DND-41 (cell line): ENCODE results near the gene CLEC4D.
"Not testable (repeated sequence)": the region's sequence is repeated elsewhere in the genome, so short reads cannot be mapped to it uniquely, and the experiment has no call there.

ENCODE experiments used
- ATAC-seq: fragments of 200-7000 bp; cut with Tn5 transposase; 3 replicates; pipeline ENCODE4 v1.9.1; 2021; ENCODE audit warnings: low read depth; ENCODE audit not compliant: insufficient read depth
- DNase-seq: peaks from one replicate; pipeline ENCODE4 v3.0.0-alpha.2; 2020
- H2AFZ ChIP-seq: 2 replicates; pipeline ENCODE4 v1.6.0; 2012; ENCODE audit warnings: low read depth, low read length
- H3K27ac ChIP-seq: 2 replicates; pipeline ENCODE4 v1.5.1; 2012; ENCODE audit warnings: low read length, inconsistent platforms
- H3K27me3 ChIP-seq: fragments of 200-600 bp; sonication (generic); 2 replicates; pipeline ENCODE4 v1.6.0; 2012; ENCODE audit warnings: low read length, mild to moderate bottlenecking, inconsistent platforms; ENCODE audit not compliant: insufficient read depth, poor library complexity
- H3K36me3 ChIP-seq: 2 replicates; pipeline ENCODE4 v1.5.1; 2012; ENCODE audit warnings: low read length, inconsistent platforms; ENCODE audit not compliant: insufficient read depth
- H3K4me1 ChIP-seq: 2 replicates; pipeline ENCODE4 v1.5.1; 2012; ENCODE audit warnings: mild to moderate bottlenecking, low read length; ENCODE audit not compliant: insufficient read depth
- H3K4me2 ChIP-seq: 2 replicates; pipeline ENCODE4 v1.6.0; 2012; ENCODE audit warnings: mild to moderate bottlenecking, moderate library complexity, low read length, inconsistent platforms; ENCODE audit not compliant: insufficient read depth
- H3K4me3 ChIP-seq, 2 experiments: fragments of 200-600 bp in 1 of 2; shearing (Covaris generic) in 1 of 2; 2 replicates each; pipeline ENCODE4 v1.5.1; 2012 to 2016; ENCODE audit warnings: inconsistent platforms in 2 of 2, low read length in 2 of 2, mild to moderate bottlenecking in 2 of 2, low read depth in 1 of 2, moderate library complexity in 1 of 2
- H3K79me2 ChIP-seq: 2 replicates; pipeline ENCODE4 v1.6.0; 2012; ENCODE audit warnings: low read length, inconsistent platforms; ENCODE audit not compliant: insufficient read depth
- H3K9ac ChIP-seq: 2 replicates; pipeline ENCODE4 v1.6.0; 2012; ENCODE audit warnings: low read depth, mild to moderate bottlenecking, inconsistent platforms, low read length, moderate library complexity
- H3K9me3 ChIP-seq: 2 replicates; pipeline ENCODE4 v1.5.1; 2012; ENCODE audit warnings: low read length, moderate library complexity, mild to moderate bottlenecking, inconsistent platforms; ENCODE audit not compliant: insufficient read depth, severe bottlenecking
- H4K20me1 ChIP-seq: 2 replicates; pipeline ENCODE4 v1.6.0; 2012; ENCODE audit warnings: low read length; ENCODE audit not compliant: insufficient read depth
- CTCF ChIP-seq: IDR thresholded peaks from 2 replicates; pipeline ENCODE4 v1.5.1; 2012; ENCODE audit warnings: borderline replicate concordance, low read length, moderate library complexity, mild to moderate bottlenecking; ENCODE audit not compliant: poor library complexity, severe bottlenecking; ENCODE audit errors: extremely low read depth
- EZH2 ChIP-seq: IDR thresholded peaks from 3 replicates; pipeline ENCODE4 v1.6.1; 2012; ENCODE audit warnings: borderline replicate concordance, low read depth, mild to moderate bottlenecking, moderate library complexity, low read length, inconsistent platforms; ENCODE audit not compliant: severe bottlenecking

The CLEC4D gene

DNA sequence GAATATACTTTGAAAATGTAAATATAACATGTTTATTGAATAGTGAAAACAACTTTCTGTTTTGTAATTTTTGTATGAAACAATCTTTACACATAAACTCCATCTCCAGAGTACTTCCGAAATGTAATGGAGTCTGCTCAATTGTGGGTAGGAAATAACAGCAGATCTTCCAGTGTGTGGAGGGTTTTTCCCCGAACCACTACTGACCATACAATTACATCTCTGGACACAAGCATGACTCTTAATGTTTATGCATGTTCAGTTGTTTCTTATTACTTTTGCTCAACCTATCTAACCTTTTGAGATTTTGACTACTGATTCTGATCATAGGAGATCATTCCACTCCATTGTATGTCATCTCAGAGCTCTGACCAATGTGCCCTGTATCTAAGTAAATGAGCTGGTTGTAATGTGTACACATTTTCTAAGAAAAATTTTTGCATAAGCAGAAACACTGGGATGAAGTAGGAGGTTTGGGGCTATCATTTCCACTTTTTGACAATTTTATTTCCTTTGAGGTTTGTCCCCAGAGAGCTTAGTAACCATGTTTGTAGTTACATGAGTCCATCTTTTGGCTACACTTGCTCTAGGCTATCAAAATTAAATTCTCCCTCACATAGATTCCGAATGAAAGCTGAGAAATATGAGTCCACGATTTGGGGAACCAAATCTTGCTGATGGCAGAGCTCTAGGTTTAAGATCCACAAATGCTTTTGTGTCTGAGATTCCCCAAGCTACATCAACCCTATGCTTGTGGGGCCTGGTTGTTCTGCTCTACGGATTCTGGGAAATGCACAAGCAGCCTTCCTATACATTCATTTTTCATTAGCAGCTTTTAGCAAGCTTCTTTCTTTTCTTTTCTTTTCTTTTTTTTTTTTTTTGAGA lies 21.4 kb upstream of the CLEC4D start:
- no peaks in the 10 kb centered on the region for H3K9me3 ChIP-seq
- no peak overlapping the region for H3K9ac ChIP-seq
- H3K79me2 ChIP-seq = no peaks in the 10 kb centered on the region
- H3K27ac ChIP-seq = no peak overlapping the region
- H3K4me3 ChIP-seq = no peak overlapping the region
- H3K36me3 ChIP-seq = no peaks in the 10 kb centered on the region
- H2AFZ ChIP-seq = no peak overlapping the region
- no peak overlapping the region for H3K4me2 ChIP-seq
- H3K27me3 ChIP-seq = no peaks in the 10 kb centered on the region
- no peaks in the 10 kb centered on the region for H3K4me1 ChIP-seq
- TF ChIP-seq EZH2 (no peak), CTCF (no peak)
- ATAC-seq = no peak
- no peaks in the 10 kb centered on the region for H4K20me1 ChIP-seq
- no peak for DNase-seq

DNA sequence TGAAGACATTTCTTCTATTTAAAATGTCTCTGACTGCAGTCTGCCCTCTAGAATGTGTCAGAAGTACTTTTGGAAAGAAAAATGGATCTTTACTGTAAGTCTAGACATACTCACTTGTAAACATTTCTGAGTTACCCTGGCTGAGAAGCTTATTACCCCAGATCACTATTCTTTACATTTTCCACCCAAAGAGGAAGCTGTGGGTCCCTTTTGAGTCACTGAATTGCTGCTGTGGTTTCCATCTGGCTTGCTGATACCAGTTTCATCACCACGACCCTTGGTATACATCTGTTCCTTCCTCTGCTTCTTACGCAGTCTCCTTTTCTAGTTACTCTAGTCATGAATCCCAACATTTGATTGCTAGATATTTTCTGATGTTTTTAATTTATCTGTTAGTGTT lies 20.2 kb upstream of the CLEC4D start:
- no peaks in the 10 kb centered on the region for H3K27me3 ChIP-seq
- H4K20me1 ChIP-seq = no peaks in the 10 kb centered on the region
- ATAC-seq (peak; percentile 59), DNase-seq (no peak)
- TF ChIP-seq CTCF = no peak
- TF ChIP-seq EZH2 = no peak
- no peaks in the 10 kb centered on the region for H3K9me3 ChIP-seq
- H3K36me3 ChIP-seq = no peaks in the 10 kb centered on the region
- H3K9ac ChIP-seq = no peak overlapping the region
- no peak overlapping the region for H3K4me3 ChIP-seq
- H3K4me1 ChIP-seq = no peaks in the 10 kb centered on the region
- no peak overlapping the region for H3K27ac ChIP-seq
- no peak overlapping the region for H3K4me2 ChIP-seq
- H2AFZ ChIP-seq = no peak overlapping the region
- no peaks in the 10 kb centered on the region for H3K79me2 ChIP-seq

GRCh38 chr12:8495671-8496070 lies 17.6 kb upstream of the CLEC4D start:
- H3K9ac ChIP-seq, DNase-seq, H3K4me1 ChIP-seq, H3K4me3 ChIP-seq, H3K9me3 ChIP-seq, ATAC-seq, H3K27me3 ChIP-seq, H3K79me2 ChIP-seq, H4K20me1 ChIP-seq, H3K27ac ChIP-seq, H3K36me3 ChIP-seq, H2AFZ ChIP-seq, H3K4me2 ChIP-seq: not testable (repeated sequence)

DNA sequence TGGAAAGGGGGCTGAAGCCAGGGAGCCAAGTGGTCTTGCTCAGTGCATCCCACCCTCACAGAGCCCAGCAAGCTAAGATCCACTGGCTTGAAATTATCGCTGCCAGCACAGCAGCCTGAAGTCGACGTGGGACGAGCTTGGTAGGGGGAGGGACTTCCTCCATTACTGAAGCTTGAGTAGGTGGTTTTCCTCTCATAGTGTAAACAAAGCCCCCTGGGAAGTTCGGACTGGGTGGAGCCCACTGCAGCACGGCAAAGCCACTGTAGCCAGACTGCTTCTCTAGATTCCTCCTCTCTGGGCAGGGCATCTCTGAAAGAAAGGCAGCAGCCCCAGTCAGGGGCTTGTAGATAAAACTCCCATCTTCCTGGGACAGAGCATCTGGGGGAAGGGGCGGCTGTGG lies 17.2 kb upstream of the CLEC4D start:
- DNase-seq, H3K4me2 ChIP-seq, H3K9me3 ChIP-seq, H2AFZ ChIP-seq, H3K27me3 ChIP-seq, H3K4me3 ChIP-seq, H3K27ac ChIP-seq, H3K79me2 ChIP-seq, H4K20me1 ChIP-seq, ATAC-seq, H3K36me3 ChIP-seq, H3K9ac ChIP-seq, H3K4me1 ChIP-seq: not testable (repeated sequence)
